Right ventricle myocardium superior (tissue), 1 donor: ENCODE results near the gene DGCR6. TPM values are rescaled to one million over a fixed set of nuclear protein-coding genes. Genes with fewer than 3 reads are reported as not detected.
"Not testable (repeated sequence)": the region's sequence is repeated elsewhere in the genome, so short reads cannot be mapped to it uniquely, and the experiment has no call there.

Experiments
- ATAC-seq: fragments of 200-7000 bp; cut with Tn5 transposase; one replicate; pipeline ENCODE4 v1.9.1; 2020; ENCODE audit warnings: mild to moderate bottlenecking; ENCODE audit not compliant: poor library complexity
- DNase-seq: peaks from one replicate; pipeline ENCODE4 v3.0.0-alpha.2; 2020
- intact Hi-C: fragments of 100-400 bp; cut with DNase I; formaldehyde crosslinking; loops from one replicate; pipeline ENCODE4 v1.11.2; 2022
- total RNA-seq: library from RNA; stranded (reverse); fragmentation: NEBNext Ultra II Directional; extraction: Animal tissue kit (Norgen Biotek cat#: 25700); gene quantifications from one replicate; pipeline ENCODE4 v1.2.1, GENCODE V29; 2021
- donor health status: DM: no; HTN: yes; CAD: no; lungs with severe emphysema.

Gene DGCR6
- total RNA-seq, 1 donor from 2014 or later, result 13.8 TPM

DNA sequence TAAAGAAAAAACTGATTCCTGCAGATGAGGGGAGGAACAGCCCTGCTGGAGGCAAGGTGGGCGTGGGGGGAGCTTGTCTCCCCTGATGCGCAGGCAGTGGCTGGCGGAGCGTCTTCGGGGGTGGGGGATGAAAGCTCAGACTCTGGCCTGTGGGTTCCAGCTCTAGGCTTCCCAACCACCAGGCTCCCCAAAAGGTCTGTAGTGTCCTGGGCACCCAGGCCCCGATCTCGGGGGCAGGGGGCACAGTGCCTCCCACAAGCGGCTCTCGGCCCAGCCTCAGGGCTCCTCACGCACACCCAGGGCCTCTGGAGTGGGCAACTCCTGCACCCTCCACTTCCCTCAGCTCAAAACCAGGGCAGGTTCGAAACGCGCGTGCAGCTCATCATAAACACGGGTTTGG, 50.8 kb downstream of the DGCR6 start:
- peak; percentile 11 for DNase-seq
- ATAC-seq, intact Hi-C loops: not testable (repeated sequence)

DNA sequence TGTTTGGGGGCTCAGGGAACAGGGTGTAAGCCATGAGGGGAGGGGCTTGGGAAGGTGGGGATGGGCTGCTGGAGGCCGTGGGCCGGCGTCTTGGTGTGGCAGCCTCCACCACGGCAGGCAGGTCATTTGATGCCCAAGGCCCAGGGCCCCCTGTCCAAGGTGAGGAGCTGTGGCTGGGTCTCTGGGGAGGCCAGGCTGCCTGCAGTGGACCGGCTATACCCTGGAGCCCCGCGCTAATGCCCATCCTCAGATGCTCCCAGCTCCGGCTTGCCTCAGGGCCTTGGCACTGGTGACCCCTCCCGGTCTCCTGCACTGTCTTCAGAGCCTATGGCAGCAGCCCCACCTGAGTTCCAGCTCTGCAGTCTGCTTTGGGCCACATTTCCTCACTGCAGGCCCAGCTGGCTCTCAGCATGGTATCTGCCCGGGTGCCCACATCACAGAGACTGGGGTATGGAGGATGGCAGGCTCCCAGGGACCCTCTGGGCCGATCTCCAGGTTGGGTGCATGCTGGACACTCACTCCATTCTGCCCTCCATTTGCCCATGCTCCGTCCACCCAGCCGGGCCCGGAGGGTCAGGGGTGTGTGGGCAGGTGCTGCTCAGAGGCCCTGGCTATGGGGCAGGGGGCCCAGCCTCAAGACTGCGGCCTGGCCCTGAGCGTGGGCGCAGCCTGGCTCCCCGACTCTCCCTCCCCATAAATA, 51.7 kb downstream of the DGCR6 start:
- ATAC-seq, intact Hi-C loops: not testable (repeated sequence)
- DNase-seq, result peak; percentile 17

DNA sequence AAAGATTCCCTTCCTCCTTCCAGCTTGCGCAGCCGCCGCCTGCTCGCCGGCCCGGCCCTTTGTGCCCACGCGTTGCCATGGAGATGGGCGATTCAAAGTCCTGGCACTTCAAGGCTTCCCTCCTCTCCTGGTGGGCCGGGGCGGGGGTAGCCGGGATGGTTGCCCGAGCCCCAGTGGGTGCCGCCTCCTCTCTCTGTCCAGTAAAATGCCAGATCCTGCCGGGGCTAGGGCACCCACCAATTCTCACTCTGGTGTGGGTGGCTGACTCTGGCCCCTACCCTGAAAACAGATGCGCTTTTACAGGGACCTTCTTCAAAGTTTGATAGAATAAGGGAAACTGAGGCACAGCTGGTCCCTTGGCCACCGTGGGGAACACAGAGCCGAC, 52.2 kb downstream of the DGCR6 start:
- intact Hi-C loops, ATAC-seq: not testable (repeated sequence)
- DNase-seq, result peak; percentile 7

DNA sequence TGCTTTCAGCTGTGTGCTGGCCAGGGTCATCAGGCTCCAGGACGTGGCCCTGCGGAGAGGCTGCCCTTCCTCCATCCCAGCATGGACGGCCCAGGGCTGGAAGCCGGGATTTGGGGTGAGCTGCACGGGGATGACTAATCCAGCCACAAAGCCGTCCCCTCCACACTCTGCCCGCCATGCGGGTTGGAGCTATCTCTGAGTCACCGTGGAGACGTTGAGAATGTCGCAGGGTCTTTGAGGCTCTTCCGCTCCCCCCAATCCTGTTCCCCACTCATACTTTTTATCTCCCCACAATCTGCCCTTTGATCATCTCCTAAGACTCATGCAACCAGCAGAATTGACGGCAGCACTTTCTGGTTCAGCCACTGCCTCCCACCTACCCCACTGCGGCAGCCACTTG, 52.6 kb downstream of the DGCR6 start:
- intact Hi-C loops, DNase-seq, ATAC-seq: not testable (repeated sequence)

DNA sequence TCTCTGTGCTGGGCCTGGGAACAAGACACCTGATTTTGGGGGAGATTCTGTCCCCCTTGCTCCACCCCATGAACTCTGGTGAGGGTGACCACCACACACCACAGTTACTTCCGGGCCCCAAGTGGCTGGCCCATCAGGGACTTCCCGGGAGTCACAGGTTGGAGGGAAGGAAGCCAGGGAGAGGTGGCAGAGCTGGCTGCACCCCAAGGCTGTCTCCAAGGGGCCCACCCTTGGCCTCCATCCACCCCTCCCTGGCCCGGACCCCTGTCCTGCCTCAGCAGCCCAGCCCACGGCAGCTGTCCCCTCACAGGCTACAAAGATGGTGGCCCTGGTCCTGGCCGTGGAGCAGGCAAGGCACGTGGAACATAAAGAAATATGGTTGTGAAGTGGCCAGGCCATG, 53.1 kb downstream of the DGCR6 start:
- ATAC-seq, intact Hi-C loops: not testable (repeated sequence)
- DNase-seq, result peak; percentile 22

DNA sequence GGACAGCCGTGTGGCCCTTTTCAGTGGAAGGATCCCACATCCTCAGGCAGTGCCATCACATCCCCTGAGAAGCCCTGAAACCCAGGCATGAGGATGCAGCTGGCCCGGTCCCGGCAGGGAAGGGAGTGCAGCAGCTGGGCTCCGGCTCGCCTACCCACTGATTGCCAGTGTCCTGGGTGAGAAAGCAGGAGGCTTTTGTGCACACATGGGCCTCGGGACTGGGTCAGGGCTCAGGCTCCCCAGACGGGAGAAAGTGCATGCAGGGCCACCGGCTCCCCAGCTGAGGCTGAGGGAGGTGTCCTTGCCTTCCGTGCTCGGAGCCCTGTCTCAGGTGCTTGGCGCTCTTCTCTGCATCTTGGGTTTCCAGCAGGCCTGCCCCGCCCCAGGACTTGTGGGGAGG, 53.6 kb downstream of the DGCR6 start:
- ATAC-seq, intact Hi-C loops: not testable (repeated sequence)
- DNase-seq, result peak; percentile 26

DNA sequence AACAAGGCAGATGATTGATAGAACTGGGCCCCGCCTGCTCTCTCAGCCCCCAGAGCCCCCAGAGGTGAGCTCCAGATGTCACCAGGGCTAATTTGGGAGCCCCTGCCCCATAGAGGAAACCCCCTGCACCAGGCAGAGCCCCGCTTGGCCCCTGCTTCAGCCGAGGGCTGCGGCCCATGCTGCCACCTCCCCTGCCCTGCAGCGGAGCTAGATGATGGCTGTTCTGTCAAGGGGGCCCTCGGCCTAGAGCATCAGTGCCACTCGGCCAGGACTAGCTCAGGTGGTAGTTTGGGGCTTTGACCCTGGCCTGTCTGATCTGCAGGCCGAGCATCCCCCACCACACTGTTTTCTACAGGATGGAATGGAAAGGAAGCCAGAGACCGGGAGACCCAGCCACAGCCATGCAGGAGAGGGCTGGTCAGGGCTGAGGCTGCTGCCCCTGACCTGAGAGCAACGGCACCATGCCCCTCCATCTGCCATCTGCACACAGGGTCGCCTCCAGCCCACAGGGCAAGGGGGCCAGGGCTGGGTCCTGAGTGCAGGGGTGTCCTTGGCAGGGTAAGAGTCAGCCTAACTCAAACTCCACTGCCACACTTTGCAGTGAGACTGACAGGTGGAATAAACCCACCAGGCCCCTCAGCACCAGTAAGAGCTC, 54.2 kb downstream of the DGCR6 start:
- ATAC-seq, intact Hi-C loops: not testable (repeated sequence)
- DNase-seq, result peak; percentile 16

DNA sequence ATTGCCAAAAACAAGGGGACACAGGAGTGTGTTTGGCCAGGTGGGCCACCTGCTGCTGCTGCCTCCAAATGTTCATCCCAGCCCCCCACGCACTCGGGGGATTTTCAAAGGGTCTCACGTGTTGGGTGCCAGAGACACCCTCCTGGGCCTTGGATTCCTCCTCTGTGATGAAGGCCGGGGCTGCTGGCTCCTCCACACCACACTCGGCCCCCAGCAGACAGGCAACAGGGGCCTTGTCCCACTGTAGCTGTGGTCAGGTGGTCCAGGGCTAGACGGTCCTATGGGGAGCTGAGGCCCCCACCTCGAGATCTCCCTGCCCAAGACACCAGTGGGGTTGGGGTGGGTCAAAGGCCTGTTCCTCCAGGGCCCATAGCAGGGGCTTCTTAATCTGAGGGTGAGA, 55.1 kb downstream of the DGCR6 start:
- ATAC-seq, intact Hi-C loops: not testable (repeated sequence)
- peak; percentile 8 for DNase-seq

Other genes starting within 250 kb of the DGCR6 start
- gene PRODH, start 30.0 kb downstream of the DGCR6 start, total RNA-seq, result 11.9 TPM
- 29.7 TPM for gene DGCR2, start 216.1 kb downstream of the DGCR6 start, total RNA-seq
- gene TSSK2, start 225.0 kb downstream of the DGCR6 start, total RNA-seq, result not detected
- gene ESS2, start 238.3 kb downstream of the DGCR6 start, total RNA-seq, result 6.7 TPM
- gene GSC2, start 244.0 kb downstream of the DGCR6 start, total RNA-seq, result not detected